K562 (cell line): ENCODE measurements around the gene MSH2. TPM values are rescaled to one million over a fixed set of nuclear protein-coding genes. Genes with fewer than 3 reads are reported as not detected.

ENCODE experiments used
- CTCF ChIP-seq, 3 experiments: IDR thresholded peaks in 2 of 3; conservative IDR thresholded peaks in 1 of 3; 2 replicates each; pipeline ENCODE4 v1.5.1; 2011 to 2012; ENCODE audit warnings: low read length in 3 of 3, mild to moderate bottlenecking in 3 of 3, control low read depth in 2 of 3, improper control_type of control experiment in 1 of 3, inconsistent platforms in 1 of 3, low read depth in 1 of 3, mixed read lengths in 1 of 3, moderate library complexity in 1 of 3; ENCODE audit not compliant: insufficient read depth in 2 of 3
- EP300 ChIP-seq: IDR thresholded peaks from 2 replicates; pipeline ENCODE4 v1.6.1; 2012; ENCODE audit warnings: low read length, improper control_type of control experiment
- KDM1A ChIP-seq, 2 experiments: fragments of 450-650 bp; IDR thresholded peaks; 2 replicates each; pipeline ENCODE4 v1.6.1; 2016; ENCODE audit warnings: mild to moderate bottlenecking in 2 of 2
- MITF ChIP-seq: IDR thresholded peaks from 2 replicates; pipeline ENCODE4 v1.6.1; 2014; ENCODE audit warnings: antibody characterized with exemption
- MLLT1 ChIP-seq, 2 experiments: fragments of 450-650 bp; IDR thresholded peaks; 2 replicates each; pipeline ENCODE4 v1.6.1; 2016
- SPI1 ChIP-seq: IDR thresholded peaks from 2 replicates; pipeline ENCODE4 v1.6.1; 2011; ENCODE audit warnings: low read depth, low read length, control low read depth, borderline replicate concordance
- UBTF ChIP-seq, 2 experiments: IDR thresholded peaks; 2 replicates each; pipeline ENCODE4 v1.6.1; 2012; ENCODE audit warnings: improper control_type of control experiment in 2 of 2, low read depth in 2 of 2, low read length in 2 of 2, borderline replicate concordance in 1 of 2
- ZFP1 ChIP-seq: fragments of 450-650 bp; formaldehyde crosslinking; IDR thresholded peaks from 2 replicates; pipeline ENCODE4 v1.4.0; 2020; ENCODE audit warnings: mild to moderate bottlenecking, mixed read lengths
- ZHX1 ChIP-seq: fragments of 150-350 bp; conservative IDR thresholded peaks from 2 replicates; pipeline ENCODE4 v1.6.1; 2014; ENCODE audit warnings: low read length
- ZNF263 ChIP-seq: sonication (generic); formaldehyde crosslinking; IDR thresholded peaks from 2 replicates; pipeline ENCODE4 v1.8.0; 2022; ENCODE audit warnings: mild to moderate bottlenecking, missing genetic modification reagents, borderline replicate concordance
- ZNF589 ChIP-seq: fragments of 200-800 bp; sonication (Bioruptor generic); IDR thresholded peaks from 2 replicates; pipeline ENCODE4 v1.6.1; 2016; ENCODE audit warnings: low read depth, missing genetic modification characterization, missing compliant biosample characterization
- polyA plus RNA-seq, 8 experiments: library from polyadenylated mRNA; depleted of rRNA in 4 of 8; stranded (reverse) in 5 of 8; unstranded in 3 of 8; fragments of >200 nt; fragmentation: Nextera tagmentation in 2 of 8; fragmentation: Illumina TruSeq in 1 of 8; extraction: Ambion mirVana in 2 of 8; extraction: Trizol in 1 of 8; gene quantifications; 2 replicates each; pipeline versions ENCODE4 v1.2.1 to v1.2.3, GENCODE V29; 2011 to 2014; ENCODE audit warnings: inconsistent platforms in 1 of 8, missing spikeins in 1 of 8
- total RNA-seq, 7 experiments: library from RNA; depleted of rRNA in 6 of 7; stranded (reverse); fragments of >200 nt in 6 of 7; fragmentation: Illumina TruSeq in 2 of 7; extraction: Trizol in 2 of 7; gene quantifications; 2 replicates each; pipeline versions ENCODE4 v1.2.1 to v1.2.3, GENCODE V29; 2011 to 2021; ENCODE audit warnings: low replicate concordance in 1 of 7

The MSH2 gene
- total and polyA plus RNA-seq, 9 of the 15 experiments (the other 6 are each of a cell fraction or from before 2014, with no cell fraction given): 51.8 to 139 (median 113) TPM

- no peak for TF ChIP-seq ZHX1
- peak in 1 of 2 experiments; percentile 73; a peak in 1 of 4 replicates for TF ChIP-seq UBTF (IDR thresholded peaks at IDR 0.05; ENCODE audit: borderline replicate concordance in 1 of 2, low read depth in 2 of 2, low read length in 2 of 2)
- no peak; the same call in 1 of the 2 replicates for TF ChIP-seq EP300
- TF ChIP-seq ZFP1: no peak
- no peak for TF ChIP-seq SPI1
- TF ChIP-seq ZNF263 (CRISPR knock-in tag): 0 out of 2 replicates have a peak, but pooled peaks have one; percentile 20
- TF ChIP-seq KDM1A (IDR thresholded peaks at IDR 0.05): no peak
- no peak for TF ChIP-seq CTCF (IDR thresholded peaks at IDR 0.05 in 2 of 3, conservative IDR thresholded peaks at IDR 0.05 in 1 of 3; ENCODE audit: insufficient read depth in 2 of 3, low read depth in 1 of 3, low read length in 3 of 3)
- no peak for TF ChIP-seq ZNF589
- no peak; a peak in 1 of 4 replicates for TF ChIP-seq MLLT1 (IDR thresholded peaks at IDR 0.05)
- TF ChIP-seq MITF: no peak
Observed at GRCh38 chr2:47402805-47403608, at the start of gene MSH2 (continued).
